H9 (cell line): ENCODE measurements around the gene CYP19A1. TPM values are rescaled to one million over a fixed set of nuclear protein-coding genes. Genes with fewer than 3 reads are reported as not detected.

Experiments
- DNase-seq: peaks from one replicate; pipeline ENCODE4 v3.0.0-alpha.2; 2017
- H2AFZ ChIP-seq: one replicate; pipeline ENCODE4 v1.6.1; 2013; ENCODE audit warnings: mild to moderate bottlenecking, low read length, control low read depth, moderate library complexity
- H2AK5ac ChIP-seq: 2 replicates; pipeline ENCODE4 v1.6.1; 2013; ENCODE audit warnings: low read length, control low read depth, mixed read lengths; ENCODE audit not compliant: insufficient read length
- H2BK120ac ChIP-seq: one replicate; pipeline ENCODE4 v1.6.1; 2013; ENCODE audit warnings: low read depth, mild to moderate bottlenecking, low read length, control low read depth, inconsistent platforms; ENCODE audit not compliant: poor library complexity, severe bottlenecking
- H2BK12ac ChIP-seq: 2 replicates; pipeline ENCODE4 v1.6.1; 2013; ENCODE audit warnings: low read length, control low read depth, mixed read lengths, low read depth; ENCODE audit not compliant: insufficient read length
- H2BK15ac ChIP-seq: 2 replicates; pipeline ENCODE4 v1.6.1; 2013; ENCODE audit warnings: low read depth, low read length, control low read depth
- H2BK20ac ChIP-seq: one replicate; pipeline ENCODE4 v1.6.1; 2013; ENCODE audit warnings: low read depth, mild to moderate bottlenecking, low read length, control low read depth, inconsistent platforms; ENCODE audit not compliant: poor library complexity, severe bottlenecking
- H2BK5ac ChIP-seq: 2 replicates; pipeline ENCODE4 v1.6.1; 2013; ENCODE audit warnings: low read length, control low read depth, mixed read lengths; ENCODE audit not compliant: insufficient read length
- H3K14ac ChIP-seq: 2 replicates; pipeline ENCODE4 v1.6.1; 2013; ENCODE audit warnings: low read length, control low read depth; ENCODE audit not compliant: insufficient read depth
- H3K18ac ChIP-seq: 2 replicates; pipeline ENCODE4 v1.6.1; 2013; ENCODE audit warnings: low read depth, mild to moderate bottlenecking, mixed read lengths, low read length, control low read depth; ENCODE audit not compliant: insufficient read length
- H3K23ac ChIP-seq: 2 replicates; pipeline ENCODE4 v1.6.1; 2013; ENCODE audit warnings: low read length, control low read depth, mixed read lengths, low read depth; ENCODE audit not compliant: insufficient read length
- H3K23me2 ChIP-seq: 2 replicates; pipeline ENCODE4 v1.6.1; 2013; ENCODE audit warnings: low read depth, mild to moderate bottlenecking, mixed read lengths, low read length, control low read depth; ENCODE audit not compliant: insufficient read length, poor library complexity, severe bottlenecking
- H3K27ac ChIP-seq: 2 replicates; pipeline ENCODE4 v1.5.1; 2013; ENCODE audit warnings: low read length, control low read depth, mixed read lengths, low read depth; ENCODE audit not compliant: insufficient read length
- H3K27me3 ChIP-seq: 2 replicates; pipeline ENCODE4 v1.6.1; 2013; ENCODE audit warnings: low read length, control low read depth, inconsistent platforms; ENCODE audit not compliant: insufficient read depth
- H3K4ac ChIP-seq: 2 replicates; pipeline ENCODE4 v1.6.1; 2013; ENCODE audit warnings: low read depth, mild to moderate bottlenecking, control low read depth, inconsistent platforms, low read length, moderate library complexity
- H3K4me1 ChIP-seq: 2 replicates; pipeline ENCODE4 v1.6.1; 2013; ENCODE audit warnings: low read length, control low read depth, inconsistent platforms; ENCODE audit not compliant: insufficient read depth
- H3K4me2 ChIP-seq: 2 replicates; pipeline ENCODE4 v1.6.1; 2013; ENCODE audit warnings: low read length, control low read depth, mixed read lengths; ENCODE audit not compliant: insufficient read length, insufficient read depth
- H3K56ac ChIP-seq: 2 replicates; pipeline ENCODE4 v1.6.1; 2013; ENCODE audit warnings: low read depth, mild to moderate bottlenecking, mixed read lengths, low read length, control low read depth; ENCODE audit not compliant: insufficient read length
- H3K79me1 ChIP-seq: 2 replicates; pipeline ENCODE4 v1.6.1; 2013; ENCODE audit warnings: low read depth, mild to moderate bottlenecking, moderate library complexity, low read length, control low read depth, inconsistent platforms; ENCODE audit not compliant: insufficient read depth, poor library complexity, severe bottlenecking
- H3K79me2 ChIP-seq: 2 replicates; pipeline ENCODE4 v1.6.1; 2013; ENCODE audit warnings: low read length, control low read depth, inconsistent platforms; ENCODE audit not compliant: insufficient read depth
- H3K9ac ChIP-seq: 2 replicates; pipeline ENCODE4 v1.6.1; 2013; ENCODE audit warnings: low read length, control low read depth, mixed read lengths; ENCODE audit not compliant: insufficient read length; ENCODE audit errors: extremely low read depth
- H3K9me3 ChIP-seq: one replicate; pipeline ENCODE4 v1.6.1; 2013; ENCODE audit warnings: low read depth, low read length, inconsistent platforms; ENCODE audit not compliant: control insufficient read depth
- H3T11ph ChIP-seq: one replicate; pipeline ENCODE4 v1.6.1; 2013; ENCODE audit warnings: mild to moderate bottlenecking, low read length, control low read depth, inconsistent platforms
- H4K20me1 ChIP-seq: one replicate; pipeline ENCODE4 v1.6.1; 2013; ENCODE audit not compliant: control insufficient read depth, insufficient read length, insufficient read depth
- H4K5ac ChIP-seq: 2 replicates; pipeline ENCODE4 v1.6.1; 2013; ENCODE audit warnings: low read depth, mild to moderate bottlenecking, mixed read lengths, low read length, control low read depth; ENCODE audit not compliant: insufficient read length
- H4K8ac ChIP-seq: replicated peaks from 2 replicates; pipeline ENCODE4 v1.6.1; 2013; ENCODE audit warnings: low read length, control low read depth, mixed read lengths, low read depth; ENCODE audit not compliant: insufficient read length
- H4K91ac ChIP-seq: 2 replicates; pipeline ENCODE4 v1.6.1; 2013; ENCODE audit warnings: low read depth, mild to moderate bottlenecking, moderate library complexity, mixed read lengths, low read length, control low read depth; ENCODE audit not compliant: insufficient read length
- H3K27ac Mint-ChIP-seq, 3 experiments: 2 replicates in 2 of 3; 3 replicates in 1 of 3; pipeline ENCODE4 v1.8.0; 2020 to 2021; ENCODE audit warnings: mixed read lengths in 3 of 3, mild to moderate bottlenecking in 1 of 3, moderate library complexity in 1 of 3
- H3K27me3 Mint-ChIP-seq: 2 replicates; pipeline ENCODE4 v1.8.0; 2021; ENCODE audit warnings: low read depth, mild to moderate bottlenecking, moderate library complexity, mixed read lengths
- H3K36me3 Mint-ChIP-seq, 3 experiments: 2 replicates in 2 of 3; 3 replicates in 1 of 3; pipeline ENCODE4 v1.8.0; 2020 to 2021; ENCODE audit warnings: low read depth in 3 of 3, mixed read lengths in 3 of 3; ENCODE audit not compliant: insufficient read depth in 1 of 3
- H3K4me1 Mint-ChIP-seq, 2 experiments: 2 replicates each; pipeline ENCODE4 v1.8.0; 2020; ENCODE audit warnings: mixed read lengths in 2 of 2
- H3K4me3 Mint-ChIP-seq, 2 experiments: 2 replicates in 1 of 2; 3 replicates in 1 of 2; pipeline ENCODE4 v1.8.0; 2020 to 2021; ENCODE audit warnings: mild to moderate bottlenecking in 2 of 2, mixed read lengths in 2 of 2, moderate library complexity in 1 of 2
- H3K9me3 Mint-ChIP-seq, 2 experiments: 2 replicates in 1 of 2; 3 replicates in 1 of 2; pipeline ENCODE4 v1.8.0; 2020; ENCODE audit warnings: mild to moderate bottlenecking in 2 of 2, mixed read lengths in 2 of 2, moderate library complexity in 1 of 2
- CTCF ChIP-seq: fragments of 200-600 bp; sonication (generic); conservative IDR thresholded peaks from 3 replicates; pipeline ENCODE4 v1.8.0; 2021; ENCODE audit warnings: antibody characterized with exemption, mild to moderate bottlenecking
- WGBS: extraction: QIAGEN DNeasy Blood & Tissue Kit; methylation state at CpG from one replicate; pipeline ENCODE4 v1.1.7; 2013; ENCODE audit warnings: missing lambda C conversion rate, low lambda C conversion rate, mixed read lengths; ENCODE audit not compliant: insufficient read length; ENCODE audit errors: extremely low coverage; 5-methylcytosine and 5-hydroxymethylcytosine counted together
- total RNA-seq: library from RNA; stranded (reverse); gene quantifications from 2 replicates; pipeline ENCODE4 v1.2.1, GENCODE V29; 2021

CYP19A1 gene
- total RNA-seq, 1 experiment from 2014 or later = not detected

DNA sequence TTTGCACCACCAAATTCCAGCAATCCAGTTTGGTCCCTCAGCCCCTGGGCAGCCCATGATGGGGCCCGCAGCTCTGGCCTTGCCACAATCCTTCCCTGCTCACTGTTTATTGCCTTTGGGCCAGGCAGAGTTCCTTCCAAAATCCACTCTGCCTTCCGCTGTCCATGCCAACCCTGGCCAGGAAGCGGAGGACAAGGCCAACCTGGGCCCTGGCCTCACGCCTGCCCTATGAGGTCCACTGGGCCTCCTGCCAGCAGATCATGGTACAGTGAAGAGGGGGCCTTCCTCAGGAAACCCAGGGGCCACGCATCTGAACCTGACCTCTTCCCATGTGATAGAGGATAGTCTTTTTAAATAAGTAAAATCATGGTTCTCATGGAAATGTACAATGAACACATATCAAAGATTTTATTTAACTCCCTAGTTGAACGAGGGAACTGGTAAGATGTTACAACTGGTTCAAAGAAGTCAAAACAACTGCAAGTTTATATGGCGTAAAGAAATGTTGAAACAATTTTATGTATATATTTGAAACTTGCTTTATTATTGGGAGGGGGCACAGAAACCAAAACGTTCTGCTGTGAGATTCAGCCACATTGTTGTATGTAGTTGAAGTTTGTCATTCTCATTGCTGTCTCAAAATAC, 147.8 kb downstream of the CYP19A1 start:
- Histone ChIP-seq H3K14ac (no peak overlapping the region), H3K79me1 (no peaks in the 10 kb centered on the region), H2BK20ac (no peak overlapping the region), H4K8ac (no peak overlapping the region), H3K9ac (no peak overlapping the region), H3K27me3 (no peaks in the 10 kb centered on the region), H2BK15ac (no peak overlapping the region), H3K23me2 (no peaks in the 10 kb centered on the region), H3K4me1 (no peaks in the 10 kb centered on the region; the same call in 1 of the 2 replicates), H3K9me3 (no peaks in the 10 kb centered on the region), H2AK5ac (no peak overlapping the region), H3K79me2 (no peaks in the 10 kb centered on the region), H4K20me1 (no peaks in the 10 kb centered on the region), H4K91ac (no peak overlapping the region), H3T11ph (no peak overlapping the region), H4K5ac (no peak overlapping the region), H3K23ac (no peak overlapping the region), H3K18ac (no peak overlapping the region), H3K4me2 (no peak overlapping the region), H3K27ac (no peak overlapping the region), H3K4ac (no peak overlapping the region), H2BK12ac (no peak overlapping the region), H2BK120ac (no peak overlapping the region), H2AFZ (no peak overlapping the region), H3K56ac (no peak overlapping the region), H2BK5ac (no peak overlapping the region)
- Mint-ChIP-seq H3K36me3 (no peaks in the 10 kb centered on the region), H3K4me3 (no peak overlapping the region), H3K9me3 (no peaks in the 10 kb centered on the region), H3K27me3 (peaks cover 10% of the 10 kb centered on the region), H3K27ac (no peak overlapping the region), H3K4me1 (peaks cover 10 to 11% of the 10 kb centered on the region in 2 experiments; a peak in 3 of 4 replicates)
- WGBS = no CpG with 5 or more reads among the region's 8 CpGs
- DNase-seq = no peak
- no peak for TF ChIP-seq CTCF
